HEK293 (cell line): ENCODE data around the gene SCAMP2.

Experiments
- CTCF ChIA-PET: fragments of 350-600 bp; formaldehyde crosslinking; extraction: SDS; loops from one replicate; lab custom pipeline; 2021; ENCODE audit warnings: antibody characterized with exemption; lab: Yijun Ruan, JAX
- POLR2A ChIA-PET: fragments of 300-600 bp; formaldehyde crosslinking; extraction: SDS; loops from one replicate; lab custom pipeline; 2020; ENCODE audit warnings: antibody characterized with exemption, inconsistent platforms; lab: Yijun Ruan, JAX
- H3K27ac ChIP-seq: fragments of 200-500 bp; sonication (Bioruptor generic); 2 replicates; pipeline ENCODE4 v1.5.1; 2014; ENCODE audit warnings: low read depth, low read length, control low read depth, inconsistent platforms; ENCODE audit errors: extremely low read depth
- H3K36me3 ChIP-seq, 2 experiments: fragments of 200-500 bp in 1 of 2; sonication (Bioruptor generic) in 1 of 2; 1 replicate in 1 of 2; 2 replicates in 1 of 2; pipeline ENCODE4 v1.5.1; 2014 to 2017; ENCODE audit warnings: inconsistent platforms in 2 of 2, low read length in 2 of 2; ENCODE audit not compliant: control insufficient read depth in 2 of 2, insufficient read depth in 1 of 2
- H3K4me1 ChIP-seq: fragments of 200-500 bp; sonication (Bioruptor generic); 2 replicates; pipeline ENCODE4 v1.5.1; 2014; ENCODE audit warnings: mild to moderate bottlenecking, low read length, inconsistent platforms; ENCODE audit not compliant: control insufficient read depth, insufficient read depth
- H3K4me3 ChIP-seq: 2 replicates; pipeline ENCODE4 v1.5.1; 2011; ENCODE audit warnings: low read depth, mild to moderate bottlenecking, control low read depth, low read length, moderate library complexity
- H3K9me3 ChIP-seq: fragments of 200-500 bp; sonication (Bioruptor generic); 2 replicates; pipeline ENCODE4 v1.5.1; 2014; ENCODE audit warnings: low read depth, low read length, inconsistent platforms; ENCODE audit not compliant: control insufficient read depth, insufficient read depth
- HOXC10 ChIP-seq: sonication (generic); formaldehyde crosslinking; IDR thresholded peaks from 2 replicates; pipeline ENCODE4 v1.8.1; 2023; ENCODE audit warnings: mild to moderate bottlenecking, missing genetic modification reagents
- KLF8 ChIP-seq: fragments of 450-650 bp; formaldehyde crosslinking; IDR thresholded peaks from 2 replicates; pipeline ENCODE4 v1.5.1; 2016; ENCODE audit warnings: missing biosample characterization, missing genetic modification characterization
- MZF1 ChIP-seq: fragments of 450-650 bp; formaldehyde crosslinking; IDR thresholded peaks from 2 replicates; pipeline ENCODE4 v1.5.1; 2017; ENCODE audit warnings: missing biosample characterization, missing genetic modification characterization, borderline replicate concordance
- OSR2 ChIP-seq: fragments of 450-650 bp; formaldehyde crosslinking; IDR thresholded peaks from 2 replicates; pipeline ENCODE4 v1.5.1; 2016; ENCODE audit warnings: missing biosample characterization, missing genetic modification characterization
- PRDM1 ChIP-seq: fragments of 450-650 bp; formaldehyde crosslinking; IDR thresholded peaks from 2 replicates; pipeline ENCODE4; 2016; ENCODE audit warnings: missing biosample characterization, missing genetic modification characterization
- SP3 ChIP-seq: fragments of 450-650 bp; formaldehyde crosslinking; IDR thresholded peaks from 2 replicates; pipeline ENCODE4 v1.5.1; 2016; ENCODE audit warnings: missing biosample characterization, missing genetic modification characterization
- ZBTB17 ChIP-seq: fragments of 450-650 bp; formaldehyde crosslinking; IDR thresholded peaks from 2 replicates; pipeline ENCODE4 v1.5.1; 2016; ENCODE audit warnings: missing biosample characterization, missing genetic modification characterization
- ZBTB20 ChIP-seq: fragments of 450-650 bp; formaldehyde crosslinking; IDR thresholded peaks from 2 replicates; pipeline ENCODE4 v1.5.1; 2016; ENCODE audit warnings: missing biosample characterization, missing genetic modification characterization
- ZBTB21 ChIP-seq: fragments of 450-650 bp; formaldehyde crosslinking; IDR thresholded peaks from 2 replicates; pipeline ENCODE4 v1.5.1; 2017; ENCODE audit warnings: missing biosample characterization, missing genetic modification characterization
- ZFP37 ChIP-seq: fragments of 450-650 bp; formaldehyde crosslinking; IDR thresholded peaks from 2 replicates; pipeline ENCODE4 v1.5.1; 2016; ENCODE audit warnings: missing biosample characterization, missing genetic modification characterization
- ZNF121 ChIP-seq: fragments of 450-650 bp; formaldehyde crosslinking; IDR thresholded peaks from 2 replicates; pipeline ENCODE4 v1.5.1; 2016; ENCODE audit warnings: missing biosample characterization, missing genetic modification characterization
- ZNF223 ChIP-seq: fragments of 450-650 bp; formaldehyde crosslinking; IDR thresholded peaks from 2 replicates; pipeline ENCODE4 v1.5.1; 2016; ENCODE audit warnings: missing biosample characterization, missing genetic modification characterization
- ZNF23 ChIP-seq: fragments of 450-650 bp; formaldehyde crosslinking; IDR thresholded peaks from 2 replicates; pipeline ENCODE4 v1.5.1; 2016; ENCODE audit warnings: missing biosample characterization, missing genetic modification characterization, borderline replicate concordance
- ZNF335 ChIP-seq: fragments of 450-650 bp; formaldehyde crosslinking; conservative IDR thresholded peaks from 2 replicates; pipeline ENCODE4 v1.5.1; 2016; ENCODE audit warnings: missing biosample characterization, missing genetic modification characterization
- ZNF366 ChIP-seq: fragments of 450-650 bp; formaldehyde crosslinking; conservative IDR thresholded peaks from 2 replicates; pipeline ENCODE4 v1.5.1; 2016; ENCODE audit warnings: missing biosample characterization, missing genetic modification characterization
- ZNF394 ChIP-seq: fragments of 450-650 bp; formaldehyde crosslinking; IDR thresholded peaks from 2 replicates; pipeline ENCODE4 v1.5.1; 2016; ENCODE audit warnings: missing biosample characterization, missing genetic modification characterization, mild to moderate bottlenecking, moderate library complexity, borderline replicate concordance
- ZNF501 ChIP-seq: fragments of 450-650 bp; formaldehyde crosslinking; IDR thresholded peaks from 2 replicates; pipeline ENCODE4 v1.5.1; 2016; ENCODE audit warnings: missing biosample characterization, missing genetic modification characterization
- ZNF544 ChIP-seq: fragments of 450-650 bp; formaldehyde crosslinking; IDR thresholded peaks from 2 replicates; pipeline ENCODE4 v1.5.0; 2017; ENCODE audit warnings: missing biosample characterization, missing genetic modification characterization
- ZNF600 ChIP-seq: fragments of 450-650 bp; formaldehyde crosslinking; IDR thresholded peaks from 2 replicates; pipeline ENCODE4 v1.5.1; 2016; ENCODE audit warnings: missing biosample characterization, missing genetic modification characterization
- ZNF654 ChIP-seq: fragments of 450-650 bp; formaldehyde crosslinking; IDR thresholded peaks from 2 replicates; pipeline ENCODE4 v1.5.1; 2016; ENCODE audit warnings: low read depth, missing biosample characterization, missing genetic modification characterization
- ZNF785 ChIP-seq: fragments of 450-650 bp; formaldehyde crosslinking; IDR thresholded peaks from 2 replicates; pipeline ENCODE4 v1.5.1; 2016; ENCODE audit warnings: missing biosample characterization, missing genetic modification characterization
- ZNF792 ChIP-seq: fragments of 450-650 bp; formaldehyde crosslinking; IDR thresholded peaks from 2 replicates; pipeline ENCODE4 v1.5.1; 2016; ENCODE audit warnings: missing biosample characterization, missing genetic modification characterization
- ZNF830 ChIP-seq: fragments of 450-650 bp; IDR thresholded peaks from 2 replicates; pipeline ENCODE4 v1.5.0; 2018; ENCODE audit warnings: missing biosample characterization, missing genetic modification characterization, low read depth, mild to moderate bottlenecking, moderate library complexity
- ZSCAN4 ChIP-seq: fragments of 450-650 bp; formaldehyde crosslinking; IDR thresholded peaks from 2 replicates; pipeline ENCODE4 v1.5.1; 2017; ENCODE audit warnings: missing biosample characterization, missing genetic modification characterization
- ZSCAN5A ChIP-seq: fragments of 450-650 bp; formaldehyde crosslinking; IDR thresholded peaks from 2 replicates; pipeline ENCODE4 v1.5.1; 2016; ENCODE audit warnings: missing biosample characterization, missing genetic modification characterization
- TF ChIP-seq, protein P1 (sequence below): fragments of 450-650 bp; formaldehyde crosslinking; IDR thresholded peaks from 2 replicates; pipeline ENCODE4 v1.5.1; 2017; ENCODE audit warnings: missing biosample characterization, missing genetic modification characterization

Gene SCAMP2

DNA sequence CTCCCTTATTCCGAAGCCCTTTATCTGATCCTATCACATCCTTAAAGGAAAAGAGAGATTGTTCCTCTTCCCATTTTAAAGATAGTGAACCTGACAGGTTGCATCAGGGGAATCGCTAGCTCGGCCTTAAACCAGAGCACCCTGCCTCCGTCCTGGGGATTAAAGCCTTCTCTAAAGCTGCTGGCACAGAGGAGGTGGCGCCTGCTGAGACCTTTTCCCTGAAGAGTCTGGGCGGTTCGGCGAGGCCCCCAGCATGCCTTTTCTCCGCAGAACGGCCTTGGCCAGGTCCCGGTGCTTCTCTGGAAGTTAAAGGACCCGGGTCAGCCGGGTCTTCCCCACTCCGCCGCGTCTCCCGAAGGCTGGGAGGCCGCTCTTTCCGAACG is 32.9 kb upstream of the SCAMP2 start:
- no peaks in the 10 kb centered on the region for H3K9me3 ChIP-seq
- H3K4me1 ChIP-seq = peaks cover 3% of the 10 kb centered on the region; the same call in 1 of the 2 replicates
- peak overlapping the region; percentile 82 for H3K4me3 ChIP-seq
- CTCF ChIA-PET = interaction anchor here (0.6 to 8.7 kb wide), 11 partner anchors 9 to 703 kb away, joined by 3 to 79 read pairs (median 4); partner anchors contain the start of gene STRA6
- peaks cover 32 to 45% of the 10 kb centered on the region in 2 experiments for H3K36me3 ChIP-seq
- POLR2A ChIA-PET = interaction anchor here (0.5 to 2.5 kb wide), 21 partner anchors 9 to 419 kb away, joined by 3 to 36 read pairs (median 5); partner anchors contain the start of genes COX5A, MPI, RPP25 and SCAMP2
- H3K27ac ChIP-seq = peak overlapping the region; percentile 89
- peak; percentile 83; the same call in 1 of the 2 replicates for TF ChIP-seq ZFP37 (tag by site-specific recombination)
- TF ChIP-seq ZNF223 = no peak
- TF ChIP-seq MZF1 (tag by site-specific recombination) = 0 out of 2 replicates have a peak, but pooled peaks have one; percentile 14
- no peak for TF ChIP-seq HOXC10 (CRISPR knock-in tag)
- TF ChIP-seq OSR2 (tag by site-specific recombination) = no peak
- 0 out of 2 replicates have a peak, but pooled peaks have one; percentile 38 for TF ChIP-seq ZNF501 (tag by site-specific recombination)
- TF ChIP-seq ZNF654 (tag by site-specific recombination) = no peak
- peak; percentile 31; the same call in 1 of the 2 replicates for TF ChIP-seq ZSCAN4 (tag by site-specific recombination)
- peak; percentile 12; the same call in 1 of the 2 replicates for TF ChIP-seq SP3 (tag by site-specific recombination)
- TF ChIP-seq ZNF792 = no peak
- TF ChIP-seq PRDM1 (tag by site-specific recombination) = peak; percentile 67; the same call in 1 of the 2 replicates
- TF ChIP-seq ZBTB21 (tag by site-specific recombination) = no peak
- no peak for TF ChIP-seq ZNF830 (tag by site-specific recombination)
- peak; percentile 38; the same call in 1 of the 2 replicates for TF ChIP-seq ZNF394
- peak; percentile 96 for TF ChIP-seq ZBTB17
- no peak for TF ChIP-seq KLF8 (tag by site-specific recombination)
- peak; percentile 70; the same call in 1 of the 2 replicates for TF ChIP-seq ZNF600 (tag by site-specific recombination)
- TF ChIP-seq ZNF544 = no peak
- TF ChIP-seq, protein P1, sequence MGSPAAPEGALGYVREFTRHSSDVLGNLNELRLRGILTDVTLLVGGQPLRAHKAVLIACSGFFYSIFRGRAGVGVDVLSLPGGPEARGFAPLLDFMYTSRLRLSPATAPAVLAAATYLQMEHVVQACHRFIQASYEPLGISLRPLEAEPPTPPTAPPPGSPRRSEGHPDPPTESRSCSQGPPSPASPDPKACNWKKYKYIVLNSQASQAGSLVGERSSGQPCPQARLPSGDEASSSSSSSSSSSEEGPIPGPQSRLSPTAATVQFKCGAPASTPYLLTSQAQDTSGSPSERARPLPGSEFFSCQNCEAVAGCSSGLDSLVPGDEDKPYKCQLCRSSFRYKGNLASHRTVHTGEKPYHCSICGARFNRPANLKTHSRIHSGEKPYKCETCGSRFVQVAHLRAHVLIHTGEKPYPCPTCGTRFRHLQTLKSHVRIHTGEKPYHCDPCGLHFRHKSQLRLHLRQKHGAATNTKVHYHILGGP (tag by site-specific recombination) = peak; percentile 31; the same call in 1 of the 2 replicates
- no peak; the same call in none of the 2 replicates for TF ChIP-seq ZNF366 (tag by site-specific recombination)
- no peak for TF ChIP-seq ZSCAN5A (tag by site-specific recombination)
- TF ChIP-seq ZNF335 = peak; percentile 89

- ChIA-PET CTCF (interaction anchor here (0.6 to 8.7 kb wide), 6 partner anchors 12 to 134 kb away, joined by 3 to 79 read pairs (median 4); partner anchors contain the start of gene MPI), POLR2A (interaction anchor here (0.5 to 2.0 kb wide), 2 partner anchors 11 to 17 kb away, joined by 4 read pairs; no protein-coding TSS in a partner anchor)
- TF ChIP-seq ZBTB20 (tag by site-specific recombination) = no peak
- TF ChIP-seq ZNF600 (tag by site-specific recombination) = peak; percentile 57; the same call in 1 of the 2 replicates
- TF ChIP-seq ZNF121 (tag by site-specific recombination) = peak; percentile 79
- TF ChIP-seq ZNF785 (tag by site-specific recombination) = no peak
- no peak for TF ChIP-seq ZNF23 (tag by site-specific recombination)
- peaks cover 3% of the 10 kb centered on the region; the same call in 1 of the 2 replicates for H3K4me1 ChIP-seq
- H3K36me3 ChIP-seq = peaks cover 31 to 55% of the 10 kb centered on the region in 2 experiments
- no peak overlapping the region for H3K27ac ChIP-seq
- H3K9me3 ChIP-seq = no peaks in the 10 kb centered on the region
- H3K4me3 ChIP-seq = no peak overlapping the region
Observed at GRCh38 chr15:74904190-74904805, 31.1 kb upstream of the SCAMP2 start.
